ENCODE data around the gene STUM.

STUM gene

DNA sequence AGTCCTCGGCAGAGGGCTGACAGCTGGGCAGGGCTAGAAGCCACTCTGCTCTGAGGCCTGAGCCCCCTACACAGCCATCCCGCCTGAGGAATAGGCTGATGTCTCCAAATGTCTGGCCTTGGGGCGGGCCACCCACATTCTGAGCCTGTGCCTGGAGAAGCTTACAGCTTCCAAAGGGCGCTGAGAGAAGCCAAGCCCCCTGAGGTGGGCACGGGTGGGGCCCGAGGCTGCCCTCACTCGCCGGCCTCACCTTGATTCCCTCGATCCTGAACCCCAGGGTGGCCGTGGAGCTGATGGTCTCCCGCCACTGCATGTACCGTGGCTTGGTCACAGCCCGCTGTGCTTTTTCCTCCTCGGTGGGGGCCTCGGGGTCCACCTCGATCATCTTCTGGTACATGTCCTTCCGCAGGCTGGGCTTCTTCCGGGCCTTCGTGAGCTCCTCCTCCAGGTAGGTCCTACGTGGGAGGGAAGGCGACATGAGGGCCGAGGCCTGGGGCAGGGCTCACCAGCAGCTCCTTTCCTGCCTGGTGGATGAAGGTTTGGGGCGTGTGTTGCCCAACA, 93.2 kb downstream of the STUM start:
- no peaks in the 10 kb centered on the region for H3K36me3 ChIP-seq (ENCODE audit: control insufficient read depth, insufficient read depth, low read length)
- H3K27me3 ChIP-seq (ENCODE audit: control insufficient read depth, insufficient read depth, low read length): no peaks in the 10 kb centered on the region
- H3K9ac ChIP-seq (ENCODE audit: low read depth, low read length): no peak overlapping the region
- H3K4me1 ChIP-seq (ENCODE audit: control insufficient read depth, insufficient read depth, low read length): no peaks in the 10 kb centered on the region
- H3K9me3 ChIP-seq (ENCODE audit: control insufficient read depth, insufficient read depth, low read length): no peaks in the 10 kb centered on the region
- no peak overlapping the region for H3K4me3 ChIP-seq (ENCODE audit: low read depth, low read length)

GRCh38 chr1:226642421-226642820, 93.9 kb downstream of the STUM start:
- Histone ChIP-seq H3K27me3 (ENCODE audit: control insufficient read depth, insufficient read depth, low read length) (no peaks in the 10 kb centered on the region), H3K36me3 (ENCODE audit: control insufficient read depth, insufficient read depth, low read length) (no peaks in the 10 kb centered on the region), H3K9me3 (ENCODE audit: control insufficient read depth, insufficient read depth, low read length) (no peaks in the 10 kb centered on the region), H3K4me1 (ENCODE audit: control insufficient read depth, insufficient read depth, low read length) (no peaks in the 10 kb centered on the region), H3K4me3 (ENCODE audit: low read depth, low read length) (no peak overlapping the region), H3K9ac (ENCODE audit: low read depth, low read length) (no peak overlapping the region)

- no peaks in the 10 kb centered on the region for H3K4me1 ChIP-seq (ENCODE audit: control insufficient read depth, insufficient read depth, low read length)
- H3K4me3 ChIP-seq (ENCODE audit: low read depth, low read length): no peak overlapping the region
- no peaks in the 10 kb centered on the region for H3K36me3 ChIP-seq (ENCODE audit: control insufficient read depth, insufficient read depth, low read length)
- no peaks in the 10 kb centered on the region for H3K9me3 ChIP-seq (ENCODE audit: control insufficient read depth, insufficient read depth, low read length)
- H3K27me3 ChIP-seq (ENCODE audit: control insufficient read depth, insufficient read depth, low read length): no peaks in the 10 kb centered on the region
- no peak overlapping the region for H3K9ac ChIP-seq (ENCODE audit: low read depth, low read length)
Measured at GRCh38 chr1:226643177-226643576, 94.6 kb downstream of the STUM start.

GRCh38 chr1:226643611-226644540, 95.3 kb downstream of the STUM start:
- Histone ChIP-seq H3K9me3 (ENCODE audit: control insufficient read depth, insufficient read depth, low read length) (no peaks in the 10 kb centered on the region), H3K27me3 (ENCODE audit: control insufficient read depth, insufficient read depth, low read length) (no peaks in the 10 kb centered on the region), H3K36me3 (ENCODE audit: control insufficient read depth, insufficient read depth, low read length) (no peaks in the 10 kb centered on the region), H3K4me1 (ENCODE audit: control insufficient read depth, insufficient read depth, low read length) (no peaks in the 10 kb centered on the region), H3K9ac (ENCODE audit: low read depth, low read length) (no peak overlapping the region), H3K4me3 (ENCODE audit: low read depth, low read length) (no peak overlapping the region)

GRCh38 chr1:226644541-226645176, 96.1 kb downstream of the STUM start:
- no peaks in the 10 kb centered on the region for H3K36me3 ChIP-seq (ENCODE audit: control insufficient read depth, insufficient read depth, low read length)
- H3K9ac ChIP-seq (ENCODE audit: low read depth, low read length): no peak overlapping the region
- no peaks in the 10 kb centered on the region for H3K9me3 ChIP-seq (ENCODE audit: control insufficient read depth, insufficient read depth, low read length)
- no peaks in the 10 kb centered on the region for H3K27me3 ChIP-seq (ENCODE audit: control insufficient read depth, insufficient read depth, low read length)
- H3K4me3 ChIP-seq (ENCODE audit: low read depth, low read length): no peak overlapping the region
- no peaks in the 10 kb centered on the region for H3K4me1 ChIP-seq (ENCODE audit: control insufficient read depth, insufficient read depth, low read length)

DNA sequence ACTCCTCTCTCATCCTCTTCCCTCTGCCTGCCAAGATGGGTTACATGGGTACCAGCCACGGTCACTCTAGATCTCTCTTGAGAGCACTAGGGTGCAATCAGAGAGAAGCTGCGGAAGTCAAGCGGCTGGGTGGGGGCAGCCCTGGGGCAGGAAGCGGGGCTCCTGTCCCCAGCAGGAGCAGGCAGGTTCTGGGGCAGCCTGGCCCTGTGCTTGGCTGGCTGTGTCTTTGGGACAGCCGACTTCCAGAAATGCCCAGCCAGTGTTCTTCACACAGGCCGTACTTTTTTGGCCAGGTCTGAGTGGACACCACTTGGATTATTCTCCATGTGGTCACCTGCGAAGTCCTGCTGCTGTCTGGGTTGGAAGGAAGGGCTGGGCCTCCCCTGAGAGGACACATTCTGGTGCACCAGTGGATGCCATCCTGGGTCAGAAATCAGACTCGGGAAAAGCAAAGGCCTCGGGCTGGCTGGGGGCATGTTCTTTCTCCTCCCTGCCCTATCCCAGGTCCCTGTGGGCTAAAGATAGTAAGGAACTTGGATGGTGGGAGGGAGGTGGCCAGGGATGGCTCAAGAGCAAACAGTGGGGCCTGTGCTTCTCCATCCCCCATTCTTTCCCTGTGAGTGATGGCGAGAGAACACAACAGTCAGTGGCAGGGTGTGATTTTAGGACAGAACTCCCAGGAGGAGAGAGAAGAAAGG, 96.9 kb downstream of the STUM start:
- no peaks in the 10 kb centered on the region for H3K9me3 ChIP-seq (ENCODE audit: control insufficient read depth, insufficient read depth, low read length)
- no peaks in the 10 kb centered on the region for H3K36me3 ChIP-seq (ENCODE audit: control insufficient read depth, insufficient read depth, low read length)
- H3K4me3 ChIP-seq (ENCODE audit: low read depth, low read length): no peak overlapping the region
- H3K9ac ChIP-seq (ENCODE audit: low read depth, low read length): no peak overlapping the region
- H3K27me3 ChIP-seq (ENCODE audit: control insufficient read depth, insufficient read depth, low read length): no peaks in the 10 kb centered on the region
- H3K4me1 ChIP-seq (ENCODE audit: control insufficient read depth, insufficient read depth, low read length): no peaks in the 10 kb centered on the region

DNA sequence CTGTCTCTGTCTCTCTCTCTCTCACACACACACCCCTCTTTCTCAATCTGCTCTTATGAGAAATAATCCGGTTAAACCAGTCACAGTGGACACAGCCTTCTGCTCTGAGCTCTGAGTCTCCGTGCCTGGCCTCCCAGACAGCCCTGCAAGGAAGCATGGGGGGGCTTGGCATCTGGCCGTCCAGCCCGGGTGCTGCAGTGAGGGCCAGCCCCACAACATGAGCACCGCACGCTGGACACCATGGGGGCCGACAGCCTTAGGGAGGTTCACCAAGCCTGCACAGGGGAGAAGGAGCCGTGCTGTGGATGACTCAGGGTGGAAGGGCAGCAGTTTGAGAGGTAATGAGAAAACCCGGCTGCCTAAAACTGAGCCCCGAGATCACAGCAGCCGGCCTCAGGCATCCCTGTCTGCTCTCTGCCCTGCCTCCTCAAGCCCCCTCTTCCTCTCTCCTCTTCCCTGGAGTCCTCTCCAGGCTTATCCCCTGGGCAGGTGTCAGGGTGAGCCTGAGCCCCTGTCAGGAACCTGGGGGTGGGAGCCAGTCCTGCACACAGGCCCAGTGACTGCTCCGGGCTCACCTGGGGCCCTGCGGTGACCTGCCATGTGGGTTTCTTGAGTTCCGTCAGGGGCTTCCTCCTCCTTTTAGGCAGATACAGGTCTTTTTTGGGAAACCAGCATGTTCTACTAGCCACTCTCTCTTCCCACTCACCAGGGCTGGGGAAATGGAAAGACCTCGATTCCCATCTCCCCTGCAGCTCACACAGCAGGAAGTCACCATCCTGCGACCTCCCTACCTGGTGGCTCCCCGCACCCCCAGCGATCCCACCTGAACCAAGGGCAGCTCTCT, 97.7 kb downstream of the STUM start:
- H3K9ac ChIP-seq (ENCODE audit: low read depth, low read length): no peak overlapping the region
- no peaks in the 10 kb centered on the region for H3K9me3 ChIP-seq (ENCODE audit: control insufficient read depth, insufficient read depth, low read length)
- no peaks in the 10 kb centered on the region for H3K27me3 ChIP-seq (ENCODE audit: control insufficient read depth, insufficient read depth, low read length)
- H3K4me3 ChIP-seq (ENCODE audit: low read depth, low read length): no peak overlapping the region
- no peaks in the 10 kb centered on the region for H3K36me3 ChIP-seq (ENCODE audit: control insufficient read depth, insufficient read depth, low read length)
- no peaks in the 10 kb centered on the region for H3K4me1 ChIP-seq (ENCODE audit: control insufficient read depth, insufficient read depth, low read length)

- Histone ChIP-seq H3K27me3 (ENCODE audit: control insufficient read depth, insufficient read depth, low read length) (no peaks in the 10 kb centered on the region), H3K4me3 (ENCODE audit: low read depth, low read length) (no peak overlapping the region), H3K9ac (ENCODE audit: low read depth, low read length) (no peak overlapping the region), H3K36me3 (ENCODE audit: control insufficient read depth, insufficient read depth, low read length) (no peaks in the 10 kb centered on the region), H3K4me1 (ENCODE audit: control insufficient read depth, insufficient read depth, low read length) (no peaks in the 10 kb centered on the region), H3K9me3 (ENCODE audit: control insufficient read depth, insufficient read depth, low read length) (no peaks in the 10 kb centered on the region)
Measured at GRCh38 chr1:226646870-226647449, 98.4 kb downstream of the STUM start.

DNA sequence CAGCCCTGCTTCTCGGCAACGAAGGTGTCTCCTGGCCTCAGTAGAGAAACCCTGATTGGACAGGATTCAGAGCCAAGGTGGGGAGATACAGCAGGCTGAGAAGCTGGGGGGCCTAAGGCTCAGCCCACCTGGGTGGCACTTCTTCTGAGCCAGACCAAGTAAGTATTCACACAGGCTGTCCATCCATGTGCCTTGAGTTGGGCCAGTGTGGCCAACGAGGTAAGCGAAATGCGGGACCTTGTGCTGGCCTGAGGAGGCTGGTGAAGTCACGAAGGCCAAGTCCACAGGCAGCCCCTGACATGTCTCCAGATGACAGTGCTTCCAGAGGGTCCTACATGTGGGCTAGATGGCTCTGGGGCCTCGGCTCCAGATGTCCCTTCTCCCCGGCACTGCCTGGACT, 99.2 kb downstream of the STUM start:
- Histone ChIP-seq H3K4me3 (ENCODE audit: low read depth, low read length) (no peak overlapping the region), H3K27me3 (ENCODE audit: control insufficient read depth, insufficient read depth, low read length) (no peaks in the 10 kb centered on the region), H3K9me3 (ENCODE audit: control insufficient read depth, insufficient read depth, low read length) (no peaks in the 10 kb centered on the region), H3K4me1 (ENCODE audit: control insufficient read depth, insufficient read depth, low read length) (no peaks in the 10 kb centered on the region), H3K36me3 (ENCODE audit: control insufficient read depth, insufficient read depth, low read length) (no peaks in the 10 kb centered on the region), H3K9ac (ENCODE audit: low read depth, low read length) (no peak overlapping the region)

GRCh38 chr1:226648421-226648820, 99.9 kb downstream of the STUM start:
- Histone ChIP-seq H3K36me3 (ENCODE audit: control insufficient read depth, insufficient read depth, low read length) (no peaks in the 10 kb centered on the region), H3K4me3 (ENCODE audit: low read depth, low read length) (no peak overlapping the region), H3K9me3 (ENCODE audit: control insufficient read depth, insufficient read depth, low read length) (no peaks in the 10 kb centered on the region), H3K9ac (ENCODE audit: low read depth, low read length) (no peak overlapping the region), H3K27me3 (ENCODE audit: control insufficient read depth, insufficient read depth, low read length) (no peaks in the 10 kb centered on the region), H3K4me1 (ENCODE audit: control insufficient read depth, insufficient read depth, low read length) (no peaks in the 10 kb centered on the region)

DNA sequence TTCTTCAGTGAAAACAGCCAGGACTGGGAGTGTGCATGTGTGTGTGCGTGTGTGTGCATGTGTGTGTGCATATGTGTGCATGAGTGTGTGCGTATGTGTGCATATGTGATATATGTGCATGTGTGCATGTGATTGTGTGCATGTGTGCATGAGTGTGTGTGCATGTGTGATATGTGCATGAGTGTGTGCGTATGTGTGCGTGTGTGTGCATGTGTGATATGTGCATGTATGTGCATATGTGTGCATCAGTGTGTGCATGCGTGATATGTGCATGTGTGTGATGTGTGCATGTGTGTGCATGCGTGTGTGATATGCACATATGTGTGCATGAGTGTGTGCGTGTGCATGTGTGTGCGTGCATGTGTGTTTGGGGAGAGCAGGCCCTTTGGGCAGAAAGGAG, 100.7 kb downstream of the STUM start:
- Histone ChIP-seq H3K4me3 (ENCODE audit: low read depth, low read length) (no peak overlapping the region), H3K9me3 (ENCODE audit: control insufficient read depth, insufficient read depth, low read length) (no peaks in the 10 kb centered on the region), H3K36me3 (ENCODE audit: control insufficient read depth, insufficient read depth, low read length) (no peaks in the 10 kb centered on the region), H3K9ac (ENCODE audit: low read depth, low read length) (no peak overlapping the region), H3K27me3 (ENCODE audit: control insufficient read depth, insufficient read depth, low read length) (no peaks in the 10 kb centered on the region), H3K4me1 (ENCODE audit: control insufficient read depth, insufficient read depth, low read length) (no peaks in the 10 kb centered on the region)

All from iPS-15b (cell line).